ENCODE results near the gene NEBL.

The NEBL gene

GRCh38 chr10:20898866-20899535, 1.9 kb upstream of the NEBL start:
- no peak for DNase-seq

GRCh38 chr10:20893297-20893696, 3.8 kb downstream of the NEBL start:
- no peak for DNase-seq

- DNase-seq, result no peak
These were observed 4.3 kb downstream of the NEBL start for GRCh38 chr10:20892796-20893195.

- DNase-seq, result no peak
These were observed 5.0 kb downstream of the NEBL start for GRCh38 chr10:20892011-20892585.

- DNase-seq, result no peak
These were observed 5.8 kb downstream of the NEBL start for GRCh38 chr10:20891338-20891714.

DNA sequence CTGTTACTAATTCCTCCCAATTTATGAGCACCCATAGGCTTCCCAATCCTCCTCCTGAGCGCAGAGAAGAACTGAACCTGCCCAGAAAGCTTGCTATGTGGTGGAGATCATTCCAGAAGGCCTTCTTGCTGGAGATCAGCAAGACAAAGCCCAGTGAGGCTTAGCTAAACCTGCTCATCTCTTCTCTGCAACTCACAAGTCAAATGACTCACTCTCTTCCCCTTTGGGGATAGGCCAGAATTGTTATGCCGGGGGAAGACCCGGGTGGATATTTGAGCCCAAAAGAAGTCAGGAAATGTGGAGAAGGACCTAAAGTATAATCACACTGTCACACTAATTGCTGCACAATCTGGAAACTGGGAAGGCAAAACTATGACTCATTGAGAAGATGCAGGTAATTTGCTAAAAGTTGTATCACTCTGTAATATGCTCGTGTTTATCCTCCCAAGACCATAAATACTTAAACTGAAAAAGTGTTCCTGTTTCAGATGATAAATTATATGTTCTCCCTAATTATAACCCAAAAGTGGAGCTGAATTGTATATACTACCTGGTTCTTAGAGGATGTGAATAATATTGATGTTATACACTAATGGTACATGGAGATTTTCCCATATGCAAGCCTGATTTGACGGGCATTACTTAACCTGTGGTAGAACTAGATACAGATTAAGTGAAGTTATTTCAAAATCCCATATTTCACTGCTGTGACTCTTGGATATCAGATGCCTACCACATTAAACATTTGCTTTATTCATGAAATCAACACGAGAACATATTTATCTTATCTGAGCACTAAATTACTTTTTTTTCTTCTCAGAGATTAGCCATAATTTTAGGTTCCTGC, 6.4 kb downstream of the NEBL start:
- no peak for DNase-seq

- DNase-seq, result no peak
These were observed 7.1 kb downstream of the NEBL start for GRCh38 chr10:20890009-20890408.

DNA sequence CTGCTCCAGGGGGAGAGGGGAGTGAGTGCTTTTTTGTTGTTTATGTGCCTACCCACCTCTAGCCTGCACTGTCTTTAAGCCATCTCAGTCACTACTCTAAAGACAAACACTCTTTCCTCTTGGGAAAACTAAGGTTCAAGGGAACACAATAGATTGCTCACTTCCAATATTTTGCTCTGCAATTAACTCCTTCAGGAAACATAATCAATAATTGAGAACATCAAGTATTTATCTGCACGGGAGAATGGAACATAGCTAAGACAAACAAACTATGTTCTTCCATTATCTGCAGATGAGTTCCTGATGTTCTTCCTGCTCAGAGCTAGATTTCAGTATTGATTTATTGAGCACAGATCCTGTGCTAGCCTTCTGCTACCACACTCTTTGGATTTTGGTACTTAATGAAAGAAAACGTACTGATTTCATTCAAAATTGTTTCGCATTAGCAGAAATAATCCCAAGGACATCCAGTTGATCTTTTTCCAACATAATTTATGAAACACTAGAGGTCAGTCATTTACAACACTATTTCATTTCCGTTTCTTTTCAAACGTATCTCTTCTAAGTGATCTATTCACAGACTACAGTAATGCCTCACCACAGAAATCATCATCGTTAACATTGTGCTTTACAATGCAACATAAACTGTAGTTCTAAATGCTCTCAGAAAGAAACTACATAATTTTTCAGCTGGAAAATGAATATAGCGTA, 8.3 kb downstream of the NEBL start:
- no peak for DNase-seq

DNA sequence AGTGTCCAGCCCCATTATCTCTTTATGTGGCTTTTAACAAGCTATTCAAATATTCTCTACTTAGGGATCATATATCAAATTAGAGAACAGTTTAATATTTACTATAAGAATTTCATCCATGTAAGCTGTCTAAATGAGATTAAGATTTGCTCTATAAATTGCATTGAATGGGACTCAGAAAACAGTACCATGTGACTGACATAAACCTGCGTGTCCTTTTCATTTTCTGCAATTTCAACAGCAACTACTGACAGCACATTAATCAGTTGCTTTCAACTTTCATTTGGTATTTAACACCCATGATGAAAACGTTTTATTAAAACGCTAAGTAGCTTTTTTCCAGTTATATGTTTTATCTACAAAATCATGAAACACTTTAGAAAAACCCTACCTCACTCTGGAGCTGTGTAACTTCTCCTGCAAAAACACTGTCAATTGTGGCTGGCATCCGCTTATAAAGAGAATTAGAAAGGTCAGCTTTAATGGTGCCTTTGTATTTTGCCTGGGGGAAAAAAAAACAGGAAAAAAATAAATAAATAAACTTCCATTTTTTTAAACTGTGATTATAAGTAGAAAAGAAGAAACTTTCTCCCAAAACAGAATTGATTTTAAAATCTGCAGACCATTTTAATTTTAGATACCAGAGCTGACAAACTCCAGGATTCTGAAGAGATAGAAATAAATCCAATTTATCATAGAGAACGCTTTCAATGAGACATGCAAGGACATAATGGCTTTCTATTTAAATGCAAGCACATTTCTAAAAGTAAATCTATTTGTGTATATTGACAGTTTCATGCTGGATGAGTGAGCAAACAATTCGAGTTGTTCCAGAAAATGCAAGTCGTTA, 9.2 kb downstream of the NEBL start:
- DNase-seq, result no peak

DNA sequence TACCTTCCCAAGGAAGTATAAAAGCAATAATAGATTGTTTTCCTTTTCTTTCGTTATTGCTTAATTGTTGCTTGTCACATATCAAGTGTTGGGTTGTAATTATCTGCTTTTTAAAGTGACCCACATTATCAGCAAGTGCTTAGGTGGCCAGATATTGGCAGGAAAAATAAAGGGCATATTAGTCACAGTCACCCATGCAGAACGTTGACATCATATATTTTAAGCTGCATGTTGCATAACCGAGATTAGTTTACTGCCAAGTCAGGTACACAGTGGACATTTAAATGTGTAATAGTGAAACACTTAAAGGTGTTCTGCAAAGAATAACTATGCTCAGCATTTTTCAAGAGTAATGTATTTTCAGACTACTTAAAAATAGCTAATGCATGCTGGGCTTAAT, 11.4 kb downstream of the NEBL start:
- DNase-seq, result no peak

GRCh38 chr10:20883552-20883951, 13.6 kb downstream of the NEBL start:
- no peak for DNase-seq

DNA sequence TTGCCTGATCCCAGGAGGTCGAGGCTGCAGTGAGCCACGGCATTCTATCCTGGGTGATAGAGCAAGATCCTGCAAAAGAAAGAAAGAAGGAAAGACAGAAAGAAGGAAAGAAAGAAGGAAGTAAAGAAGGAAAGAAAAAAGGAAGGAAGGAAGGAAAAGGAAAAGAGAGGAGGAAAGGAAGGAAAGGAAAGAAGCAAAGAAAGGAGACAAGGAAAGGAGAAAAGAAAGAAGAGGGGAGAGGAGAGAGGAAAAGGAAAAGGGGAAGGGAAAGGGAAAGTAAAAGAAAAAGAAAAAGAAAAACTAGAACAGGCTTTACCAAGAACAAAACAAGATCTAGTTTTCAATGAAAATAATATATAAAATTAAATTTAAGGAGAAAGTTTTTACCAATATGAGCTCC, 15.0 kb downstream of the NEBL start:
- DNase-seq, result no peak

- DNase-seq, result no peak
These were observed 18.0 kb downstream of the NEBL start for GRCh38 chr10:20879136-20879535.

DNA sequence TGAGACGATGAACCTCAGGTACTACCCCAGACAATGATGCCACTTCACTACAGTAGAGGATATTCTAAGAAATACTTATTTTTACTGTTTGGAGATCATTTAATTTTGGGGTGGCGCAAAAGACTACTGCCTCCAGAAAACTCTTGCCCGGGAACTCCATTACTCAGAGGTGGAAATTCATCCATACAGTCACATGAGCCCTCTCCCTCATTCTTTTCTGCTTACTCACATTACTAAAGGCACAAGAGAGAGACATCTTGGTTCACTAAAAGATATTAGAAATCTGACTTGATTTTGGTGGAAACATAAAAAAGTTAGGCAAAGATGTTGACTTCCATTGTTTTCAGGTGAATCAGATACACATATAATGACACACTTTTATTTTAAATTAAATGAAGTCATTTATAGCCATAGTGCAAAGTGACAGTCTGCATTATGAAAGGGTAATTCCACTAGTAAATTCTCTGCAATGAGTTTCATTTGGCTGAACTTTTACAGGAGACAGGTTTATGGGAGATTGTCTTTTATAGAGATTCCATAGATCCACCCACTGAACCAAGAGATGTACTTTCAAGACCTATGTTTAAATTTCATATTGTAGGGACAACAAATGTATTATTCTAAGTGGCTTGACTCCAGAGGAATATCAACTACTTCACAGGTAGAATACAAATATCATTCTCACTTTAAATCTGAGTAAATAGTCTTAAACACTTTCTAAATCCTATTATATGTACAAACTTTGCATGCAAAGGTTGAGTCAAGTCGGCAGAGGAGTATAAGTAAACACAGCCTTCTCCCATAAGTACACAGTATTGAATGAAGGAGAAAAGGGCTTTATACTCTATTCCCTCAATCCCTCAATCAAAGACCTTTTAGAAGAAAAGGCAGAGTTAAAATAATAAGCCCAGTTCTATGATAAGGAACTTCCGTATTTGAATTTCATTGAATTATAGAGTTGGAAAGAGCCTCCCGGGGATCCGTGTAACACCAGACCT, 18.8 kb downstream of the NEBL start:
- DNase-seq, result no peak

- DNase-seq, result no peak
These were observed 19.6 kb downstream of the NEBL start for GRCh38 chr10:20877554-20877953.

- no peak for DNase-seq
These were observed 22.9 kb downstream of the NEBL start for GRCh38 chr10:20874261-20874660.

GRCh38 chr10:20871970-20872369, 25.1 kb downstream of the NEBL start:
- no peak for DNase-seq

DNA sequence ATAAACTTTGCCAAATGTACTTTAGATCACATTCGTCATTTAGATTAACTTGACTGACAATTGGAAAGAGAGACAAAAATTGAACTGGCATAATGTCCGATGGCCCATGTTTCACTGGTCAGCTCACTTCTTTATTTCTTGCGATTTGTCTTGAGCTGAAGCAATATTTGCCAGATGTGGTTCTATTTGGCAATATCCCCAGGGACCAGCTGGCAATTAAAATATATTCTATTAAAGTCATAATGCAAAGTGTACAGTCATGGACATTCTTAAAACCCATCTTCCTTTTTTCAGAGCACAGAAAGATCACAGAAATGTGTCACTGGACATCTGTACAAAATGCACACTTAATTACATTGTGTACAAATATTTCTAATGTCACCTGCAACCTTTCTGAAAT, 26.3 kb downstream of the NEBL start:
- no peak for DNase-seq

GRCh38 chr10:20863008-20863407, 34.1 kb downstream of the NEBL start:
- no peak for DNase-seq

DNA sequence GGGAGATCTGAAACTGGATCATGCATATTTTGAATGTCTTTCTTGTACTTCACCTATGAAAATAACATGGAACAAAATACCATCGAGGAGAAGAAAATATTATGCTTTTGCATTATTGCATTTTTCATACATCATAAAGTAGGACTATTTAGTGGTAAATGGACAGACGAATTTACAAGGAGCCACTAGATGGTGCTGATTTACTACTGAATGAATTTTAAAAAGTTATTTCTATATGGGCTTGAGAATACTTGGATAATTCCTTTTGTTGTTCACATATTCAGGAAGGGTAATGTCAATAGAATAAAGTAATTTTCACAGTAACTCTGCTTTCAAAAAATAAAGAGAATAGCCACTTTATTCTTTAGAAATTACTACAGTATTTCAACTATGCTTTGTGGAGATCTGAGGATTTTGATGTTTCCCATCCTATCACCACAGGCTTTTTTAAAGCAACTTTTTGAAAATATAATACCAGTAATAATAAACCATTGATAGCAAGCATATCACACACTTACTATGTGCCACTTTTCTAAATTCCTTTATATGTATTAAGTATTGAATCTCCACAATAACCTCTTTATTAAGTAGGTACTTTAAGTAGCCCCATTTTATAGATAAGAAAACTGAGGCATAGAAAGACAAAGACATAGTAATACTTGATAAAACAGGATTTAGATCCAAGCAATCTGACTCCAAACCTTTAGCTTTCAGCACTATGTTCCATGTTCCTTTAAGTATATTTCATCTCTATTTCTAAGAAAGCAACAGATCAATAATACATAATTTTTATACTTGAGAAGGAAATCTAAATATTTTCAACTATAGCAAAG, 38.6 kb downstream of the NEBL start:
- no peak for DNase-seq
